HepG2 (cell line): ENCODE results near the gene MED9. TPM values are rescaled to one million over a fixed set of nuclear protein-coding genes. Genes with fewer than 3 reads are reported as not detected.

Source experiments
- ATAC-seq: fragments of 200-7000 bp; cut with Tn5 transposase; 3 replicates; pipeline ENCODE4 v1.9.1; 2020; ENCODE audit warnings: mild to moderate bottlenecking, moderate library complexity
- BruUV-seq: library from RNA; stranded (reverse); fragments of 400-500 nt; replicated peaks from 2 replicates; lab custom pipeline; 2021; lab: Mats Ljungman, UMichigan
- CTCF ChIA-PET: fragments of 300-600 bp; formaldehyde crosslinking; extraction: SDS; loops from one replicate; lab custom pipeline; 2021; ENCODE audit warnings: low total read pairs, inconsistent platforms, low intra/inter-chr PET ratio; lab: Yijun Ruan, JAX
- POLR2A ChIA-PET: fragments of 350-600 bp; sonication (Branson Sonifier 250); formaldehyde crosslinking; loops from one replicate; lab custom pipeline; 2020; ENCODE audit warnings: antibody characterized with exemption, inconsistent platforms; lab: Yijun Ruan, JAX
- DNase-seq: peaks from one replicate; pipeline ENCODE4 v3.0.0-alpha.2; 2015; ENCODE audit warnings: low spot score
- FAIRE-seq: peaks from 3 replicates; lab custom pipeline; 2011; peaks lifted over from hg19 to GRCh38; lab: Jason Lieb, UNC
- H2AFZ ChIP-seq: one replicate; pipeline ENCODE4 v1.6.1; 2011; ENCODE audit warnings: low read length, inconsistent platforms
- H3K27ac ChIP-seq: fragments of 300-600 bp; 3 replicates; pipeline ENCODE4 v1.8.0; 2011; ENCODE audit warnings: mixed run types, mild to moderate bottlenecking, mixed read lengths, low read length, inconsistent platforms; ENCODE audit not compliant: insufficient read depth; ENCODE audit errors: extremely low read length
- H3K27me3 ChIP-seq, 2 experiments: fragments of 200-600 bp in 1 of 2; 2 replicates in 1 of 2; 3 replicates in 1 of 2; pipeline versions ENCODE4 v1.6.0 to v1.8.0; 2011; ENCODE audit warnings: low read length in 2 of 2, mild to moderate bottlenecking in 2 of 2, moderate library complexity in 2 of 2, inconsistent platforms in 1 of 2; ENCODE audit not compliant: insufficient read depth in 2 of 2, control insufficient read depth in 1 of 2
- H3K36me3 ChIP-seq, 2 experiments: fragments of 200-600 bp in 1 of 2; replicated peaks in 1 of 2; 2 replicates in 1 of 2; 3 replicates in 1 of 2; pipeline versions ENCODE4 v1.5.1 to v1.8.0; 2011; ENCODE audit warnings: low read length in 2 of 2, inconsistent platforms in 1 of 2; ENCODE audit not compliant: insufficient read depth in 2 of 2, control insufficient read depth in 1 of 2
- H3K4me1 ChIP-seq: 2 replicates; pipeline ENCODE4 v1.5.1; 2012; ENCODE audit warnings: low read length, inconsistent platforms; ENCODE audit not compliant: insufficient read depth
- H3K4me2 ChIP-seq: 2 replicates; pipeline ENCODE4 v1.6.0; 2011; ENCODE audit warnings: low read depth, low read length, inconsistent platforms
- H3K4me3 ChIP-seq, 3 experiments: fragments of 200-600 bp in 1 of 3; sonication (generic), shearing (Covaris generic) in 1 of 3; replicated peaks in 1 of 3; 2 replicates each; pipeline ENCODE4 v1.5.1; 2011 to 2016; ENCODE audit warnings: low read length in 3 of 3, inconsistent platforms in 2 of 3, low read depth in 2 of 3, mild to moderate bottlenecking in 2 of 3, control low read depth in 1 of 3, mixed read lengths in 1 of 3; ENCODE audit not compliant: insufficient read depth in 1 of 3
- H3K79me2 ChIP-seq: one replicate; pipeline ENCODE4 v1.6.1; 2011; ENCODE audit warnings: low read length, inconsistent platforms; ENCODE audit not compliant: insufficient read depth
- H3K9ac ChIP-seq: 2 replicates; pipeline ENCODE4 v1.6.0; 2011; ENCODE audit warnings: mild to moderate bottlenecking, low read depth, low read length, inconsistent platforms; ENCODE audit not compliant: insufficient read depth
- H3K9me3 ChIP-seq: 2 replicates; pipeline ENCODE4 v1.5.1; 2012; ENCODE audit warnings: mild to moderate bottlenecking, low read length
- H4K20me1 ChIP-seq: 2 replicates; pipeline ENCODE4 v1.6.0; 2011; ENCODE audit warnings: inconsistent platforms, mild to moderate bottlenecking, low read length, moderate library complexity; ENCODE audit not compliant: insufficient read depth
- GABPB1 ChIP-seq: IDR thresholded peaks from 2 replicates; pipeline ENCODE4 v1.6.1; 2016; ENCODE audit warnings: mild to moderate bottlenecking, missing genetic modification reagents, moderate library complexity, missing compliant biosample characterization
- MTA1 ChIP-seq: sonication (generic); formaldehyde crosslinking; IDR thresholded peaks from 2 replicates; pipeline ENCODE4 v1.4.0; 2020; ENCODE audit warnings: missing genetic modification reagents, mild to moderate bottlenecking, borderline replicate concordance
- RXRA ChIP-seq: sonication (generic); formaldehyde crosslinking; IDR thresholded peaks from 2 replicates; pipeline ENCODE4 v1.5.1; 2020; ENCODE audit warnings: missing genetic modification reagents
- ZNF34 ChIP-seq: sonication (generic); formaldehyde crosslinking; IDR thresholded peaks from 2 replicates; pipeline ENCODE4 v1.4.0; 2020; ENCODE audit warnings: mild to moderate bottlenecking, missing genetic modification reagents, borderline replicate concordance
- ZNF431 ChIP-seq: sonication (generic); formaldehyde crosslinking; IDR thresholded peaks from 2 replicates; pipeline ENCODE4 v1.9.0; 2022; ENCODE audit warnings: missing genetic modification reagents, low read depth, mild to moderate bottlenecking, borderline replicate concordance
- ZNF605 ChIP-seq: sonication (generic); formaldehyde crosslinking; IDR thresholded peaks from 2 replicates; pipeline ENCODE4 v1.8.0; 2022; ENCODE audit warnings: mild to moderate bottlenecking, missing genetic modification reagents
- ZNF841 ChIP-seq: sonication (generic); formaldehyde crosslinking; IDR thresholded peaks from 2 replicates; pipeline ENCODE4 v1.8.1; 2023; ENCODE audit warnings: missing genetic modification reagents, borderline replicate concordance
- WGBS: methylation state at CpG from one replicate; pipeline ENCODE4 v1.1.6; 2017; ENCODE audit warnings: low lambda C conversion rate; 5-methylcytosine and 5-hydroxymethylcytosine counted together
- in situ Hi-C: cut with HindIII; loops from 2 replicates; pipeline ENCODE4 v1.10.0; 2017; ENCODE audit warnings: low pct_unique_long_range_greater_than_20kb; ENCODE audit not compliant: extremely low pct_ligation_motif_present
- intact Hi-C: fragments of 100-400 bp; cut with micrococcal nuclease; formaldehyde crosslinking; loops from one replicate; pipeline ENCODE4 v1.10.0; 2022; ENCODE audit not compliant: unreplicated experiment
- polyA plus RNA-seq, 8 experiments: library from polyadenylated mRNA; depleted of rRNA in 3 of 8; stranded (reverse) in 7 of 8; unstranded in 1 of 8; fragments of >200 nt; fragmentation: Illumina TruSeq in 4 of 8; extraction: Trizol in 4 of 8; gene quantifications; 2 replicates each; pipeline versions ENCODE4 v1.2.1 to v1.2.3, GENCODE V29; 2011 to 2016; ENCODE audit warnings: low read depth in 4 of 8, missing spikeins in 1 of 8, mixed read lengths in 1 of 8; ENCODE audit not compliant: insufficient read depth in 1 of 8
- total RNA-seq, 5 experiments: library from RNA; depleted of rRNA; stranded (reverse); fragments of >200 nt; fragmentation: Illumina TruSeq; extraction: Trizol; gene quantifications; 2 replicates each; pipeline ENCODE4 v1.2.3, GENCODE V29; 2016; ENCODE audit warnings: low read depth in 1 of 5

The MED9 gene
- total and polyA plus RNA-seq, 2 of the 13 experiments (the other 11 are each of a cell fraction or from before 2014, with no cell fraction given), result 11.9 to 15.1 TPM

- no peak overlapping the region for H2AFZ ChIP-seq
- no peak overlapping the region for H3K27ac ChIP-seq
- POLR2A ChIA-PET, result interaction anchor here (2.1 to 3.4 kb wide), 4 partner anchors 11 to 153 kb away, joined by 7 to 57 read pairs (median 28); no protein-coding TSS in a partner anchor
- H3K4me2 ChIP-seq, result no peak overlapping the region
- CTCF ChIA-PET, result interaction anchor here (2.1 to 3.3 kb wide), 3 partner anchors 72 to 144 kb away, joined by 7 to 55 read pairs (median 35); no protein-coding TSS in a partner anchor
- H3K36me3 ChIP-seq, result no peaks in the 10 kb centered on the region
- ATAC-seq, result no peak
- 72% methylated on average over 7 of the region's 10 CpGs for WGBS
- no peak overlapping the region for H3K4me3 ChIP-seq
- H3K4me1 ChIP-seq, result peaks cover 26% of the 10 kb centered on the region
- in situ Hi-C loops, result loop anchor here (5.0 kb wide), 1 partner anchor 141 kb away; no protein-coding TSS in a partner anchor
- DNase-seq, result no peak
- peaks cover 4 to 49% of the 10 kb centered on the region in 2 experiments; a peak in 4 of 5 replicates for H3K27me3 ChIP-seq
- BruUV-seq, result no TSS peak
- no peak overlapping the region for H3K9ac ChIP-seq
- no peaks in the 10 kb centered on the region for H4K20me1 ChIP-seq
- TF ChIP-seq ZNF605 (CRISPR knock-in tag), result no peak
- TF ChIP-seq GABPB1, result no peak
- no peak for TF ChIP-seq RXRA (CRISPR knock-in tag)
- TF ChIP-seq ZNF34, result no peak
- no peak for TF ChIP-seq MTA1 (CRISPR knock-in tag)
- TF ChIP-seq ZNF841 (CRISPR knock-in tag), result no peak
- no peak for TF ChIP-seq ZNF431 (CRISPR knock-in tag)
- no peaks in the 10 kb centered on the region for H3K79me2 ChIP-seq
- no peaks in the 10 kb centered on the region for H3K9me3 ChIP-seq
- FAIRE-seq, result no peak
- intact Hi-C loops, result loop anchor here (1.0 to 5.0 kb wide), 4 partner anchors 41 to 115 kb away; no protein-coding TSS in a partner anchor
Measured at GRCh38 chr17:17497845-17498520, 21.2 kb downstream of the MED9 start.
